ENCODE results near the gene KRT2. TPM values are rescaled to one million over a fixed set of nuclear protein-coding genes. Genes with fewer than 3 reads are reported as not detected.

The KRT2 gene
- total and polyA plus RNA-seq, 2 of the 4 experiments (the other 2 are of a cell fraction): not detected

DNA sequence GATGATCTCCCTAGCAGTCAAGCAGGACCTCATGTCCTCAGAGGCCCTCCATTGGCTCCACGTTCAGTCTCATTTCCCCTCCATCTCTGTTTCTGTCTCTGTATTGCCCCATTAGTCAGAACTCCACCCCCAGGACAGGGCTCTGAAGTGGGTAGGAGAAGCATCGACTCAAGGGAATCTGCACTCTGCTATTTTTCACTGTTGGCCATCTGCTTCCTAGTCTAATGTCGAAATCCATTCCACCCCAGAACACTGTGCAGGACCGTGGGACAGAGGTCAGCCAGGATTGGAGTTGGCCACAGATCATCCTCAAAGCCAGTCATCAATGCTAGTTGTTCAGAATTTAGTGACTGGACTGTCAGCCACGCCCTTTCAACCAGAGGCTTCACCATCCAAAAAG lies 41.2 kb upstream of the KRT2 start:
- Histone ChIP-seq H3K9me1 (ENCODE audit: insufficient read depth, low read length) (no peaks in the 10 kb centered on the region), H3K9ac (ENCODE audit: low read depth, low read length) (no peak overlapping the region), H3K4ac (ENCODE audit: low read depth, low read length) (no peak overlapping the region), H3K23ac (ENCODE audit: low read depth, low read length) (no peak overlapping the region), H3K9me3 (ENCODE audit: control insufficient read depth, insufficient read depth, low read length) (no peaks in the 10 kb centered on the region), H3K18ac (ENCODE audit: low read depth, low read length) (no peak overlapping the region), H4K20me1 (ENCODE audit: insufficient read depth, low read length) (no peaks in the 10 kb centered on the region), H3K27me3 (ENCODE audit: control insufficient read depth, insufficient read depth, low read length) (peaks cover 54% of the 10 kb centered on the region), H2BK15ac (ENCODE audit: low read depth, low read length) (no peak overlapping the region), H2BK5ac (ENCODE audit: low read depth, low read length, poor library complexity, severe bottlenecking) (no peak overlapping the region), H4K8ac (ENCODE audit: low read depth in 2 of 2, low read length in 2 of 2) (no peak overlapping the region), H2AK5ac (ENCODE audit: low read depth, low read length) (no peak overlapping the region), H3K27ac (ENCODE audit: insufficient read depth, low read length) (no peak overlapping the region), H3K4me2 (ENCODE audit: low read depth, low read length) (no peak overlapping the region), H2BK120ac (ENCODE audit: low read depth, low read length) (no peak overlapping the region), H3K36me3 (ENCODE audit: control insufficient read depth, insufficient read depth, low read length) (no peaks in the 10 kb centered on the region), H3K4me3 (ENCODE audit: insufficient read depth, low read depth, low read length) (no peak overlapping the region), H3K56ac (ENCODE audit: extremely low read depth, insufficient read depth, low read length) (no peak overlapping the region), H2AK9ac (replicated peaks; ENCODE audit: low read depth, low read length, poor library complexity) (no peak overlapping the region), H3K4me1 (ENCODE audit: control insufficient read depth, insufficient read depth, low read length) (peaks cover 2% of the 10 kb centered on the region; the same call in 1 of the 2 replicates), H3K14ac (replicated peaks; ENCODE audit: low read depth, low read length) (no peak overlapping the region), H4K91ac (ENCODE audit: insufficient read depth, low read depth, low read length) (no peak overlapping the region), H4K5ac (ENCODE audit: low read depth, low read length) (no peak overlapping the region), H2AFZ (replicated peaks; ENCODE audit: low read length, poor library complexity) (no peak overlapping the region), H3K79me1 (ENCODE audit: low read depth in 1 of 2, low read length in 2 of 2) (no peaks in the 10 kb centered on the region), H2BK20ac (ENCODE audit: low read depth, low read length) (no peak overlapping the region)
- ChIA-PET CTCF (no interaction called here), POLR2A (ENCODE audit: unreplicated experiment) (no interaction called here)
- dilution Hi-C loops (cut with HindIII; ENCODE audit: low sequenced_read_pairs, unreplicated experiment): no loop called here
- ATAC-seq (ENCODE audit: low read depth): no peak
- in situ Hi-C loops (cut with MboI; ENCODE audit: low sequenced_read_pairs): no loop called here
- no peak for DNase-seq
- intact Hi-C loops (cut with micrococcal nuclease): no loop called here
- TF ChIP-seq SMC3 (IDR thresholded peaks at IDR 0.05; ENCODE audit: low read depth, low read length) (no peak), MXI1 (IDR thresholded peaks at IDR 0.05; ENCODE audit: borderline replicate concordance, low read depth, low read length) (no peak)
- no TSS peak for BruUV-seq (replicated peaks)
- no CpG with 5 or more reads among the region's 5 CpGs for WGBS, 2 experiments (ENCODE audit: extremely low coverage in 2 of 2, insufficient read length in 1 of 2)

Data from IMR-90 (cell line).